Heart left ventricle (tissue), 16 donors: ENCODE measurements around the gene HIVEP2. TPM values are rescaled to one million over a fixed set of nuclear protein-coding genes. Genes with fewer than 3 reads are reported as not detected.

Experiments used
- ATAC-seq, 4 donors: fragments of 200-7000 bp; cut with Tn5 transposase; one replicate each; pipeline ENCODE4 v1.9.1; 2020 to 2022; ENCODE audit warnings: moderate library complexity in 4 of 4, mild to moderate bottlenecking in 3 of 4, moderate number of reproducible peaks in 1 of 4
- DNase-seq, 5 donors: peaks; one replicate each; pipeline ENCODE4 v3.0.0-alpha.2; 2020
- H3K27ac ChIP-seq, 12 donors: fragments of 200-600 bp; sonication (generic) in 4 of 12; one replicate each; pipeline versions ENCODE4 v1.5.0 to v1.8.0; 2016 to 2022; ENCODE audit warnings: mild to moderate bottlenecking in 2 of 12
- H3K27me3 ChIP-seq, 9 donors: fragments of 200-600 bp; sonication (generic) in 2 of 9; one replicate each; pipeline versions ENCODE4 v1.5.1 to v1.8.0; 2016 to 2022; ENCODE audit warnings: mild to moderate bottlenecking in 3 of 9
- H3K36me3 ChIP-seq, 9 donors: fragments of 200-600 bp; sonication (generic) in 2 of 9; one replicate each; pipeline versions ENCODE4 v1.5.0 to v1.8.0; 2018 to 2022; ENCODE audit warnings: mild to moderate bottlenecking in 2 of 9
- H3K4me1 ChIP-seq, 12 donors: fragments of 200-600 bp; sonication (generic) in 4 of 12; one replicate each; pipeline versions ENCODE4 v1.5.0 to v1.8.0; 2016 to 2022; ENCODE audit warnings: mild to moderate bottlenecking in 3 of 12
- H3K4me3 ChIP-seq, 12 donors: fragments of 200-600 bp; sonication (generic) in 4 of 12; one replicate each; pipeline versions ENCODE4 v1.5.0 to v1.8.0; 2017 to 2022; ENCODE audit warnings: mild to moderate bottlenecking in 9 of 12, moderate library complexity in 4 of 12
- H3K9me3 ChIP-seq, 12 donors: fragments of 200-600 bp; sonication (generic) in 4 of 12; one replicate each; pipeline versions ENCODE4 v1.5.0 to v1.8.0; 2016 to 2022; ENCODE audit warnings: mild to moderate bottlenecking in 1 of 12
- POLR2A ChIP-seq, 2 donors: fragments of 450-650 bp; IDR thresholded peaks; one replicate each; pipeline ENCODE4 v1.6.1; 2017; ENCODE audit warnings: antibody characterized with exemption in 2 of 2, mild to moderate bottlenecking in 2 of 2, moderate library complexity in 2 of 2
- WGBS, 4 donors: extraction: QIAGEN DNeasy Blood & Tissue Kit in 2 of 4; methylation state at CpG; one replicate each; pipeline versions ENCODE4 v1.1.5 to v1.1.7; 2013 to 2018; 5-methylcytosine and 5-hydroxymethylcytosine counted together
- intact Hi-C, 10 donors: fragments of 100-400 bp; cut with DNase I; formaldehyde crosslinking; loops; one replicate each; pipeline versions ENCODE4 v1.11.1 to v1.14.2; 2022
- long read RNA-seq, 3 donors: library from polyadenylated mRNA; unstranded; transcript quantifications; one replicate each; pipeline ENCODE4 v2.0.0, GENCODE V29; 2020 to 2021
- polyA plus RNA-seq, 2 donors: library from polyadenylated mRNA; stranded (reverse); fragments of 200-250 nt; gene quantifications; one replicate each; pipeline ENCODE4 v1.2.3, GENCODE V29; 2013
- total RNA-seq, 9 donors: library from RNA; depleted of rRNA in 2 of 9; stranded (reverse); fragments of >200 nt in 2 of 9; fragmentation: NEBNext Ultra II Directional in 3 of 9; extraction: Animal tissue kit (Norgen Biotek cat#: 25700) in 3 of 9; gene quantifications; one replicate each; pipeline versions ENCODE4 v1.1.0 to v1.2.4, GENCODE V29; 2016 to 2023
- TF ChIP-seq, protein P1 (sequence below), 12 donors: fragments of 200-600 bp; sonication (generic) in 4 of 12; IDR thresholded peaks; one replicate each; pipeline versions ENCODE4 v1.5.0 to v1.8.0; 2018 to 2022; ENCODE audit warnings: antibody characterized with exemption in 12 of 12, mild to moderate bottlenecking in 5 of 12
- donor health status: ischemic (EF 13 %, LVEDD 7.1; RV severe dilation, severe dysfunction).
- donor health status: healthy with polysubstance abuse.
- donor health status: DM: no; HTN: yes; CAD: no.
- donor health status: DM: no; HTN: no; CAD: no.
- donor health status: ischemic (EF 25% LVEDD 6.9; RV normal size, moderate dysfunction).
- donor health status: ischemic (EF 25% LVEDD 5.7; RV mildly dilated, moderate dysfunction).
- donor health status: healthy.
- donor health status: DM: yes; HTN: yes; CAD: no.
- donor health status: ischemic (EF 35%, LVEDD 5.7; RV mildly dilated, moderate dysfunction).
- donor health status: nonischemic (EF 11% LVEDD 7.7; RV severe dilation, severe dysfunction).
- donor health status: DM: yes; HTN: yes; CAD: no.
- donor health status: PGD.
- donor health status: ischemic (EF 29% LVEDD 5.4; RV normal size, mild dysfunction).
- donor health status: nonischemic (EF 23%, LVEDD 6.1; RV moderate dilation, normal function).

Gene HIVEP2, protein sequence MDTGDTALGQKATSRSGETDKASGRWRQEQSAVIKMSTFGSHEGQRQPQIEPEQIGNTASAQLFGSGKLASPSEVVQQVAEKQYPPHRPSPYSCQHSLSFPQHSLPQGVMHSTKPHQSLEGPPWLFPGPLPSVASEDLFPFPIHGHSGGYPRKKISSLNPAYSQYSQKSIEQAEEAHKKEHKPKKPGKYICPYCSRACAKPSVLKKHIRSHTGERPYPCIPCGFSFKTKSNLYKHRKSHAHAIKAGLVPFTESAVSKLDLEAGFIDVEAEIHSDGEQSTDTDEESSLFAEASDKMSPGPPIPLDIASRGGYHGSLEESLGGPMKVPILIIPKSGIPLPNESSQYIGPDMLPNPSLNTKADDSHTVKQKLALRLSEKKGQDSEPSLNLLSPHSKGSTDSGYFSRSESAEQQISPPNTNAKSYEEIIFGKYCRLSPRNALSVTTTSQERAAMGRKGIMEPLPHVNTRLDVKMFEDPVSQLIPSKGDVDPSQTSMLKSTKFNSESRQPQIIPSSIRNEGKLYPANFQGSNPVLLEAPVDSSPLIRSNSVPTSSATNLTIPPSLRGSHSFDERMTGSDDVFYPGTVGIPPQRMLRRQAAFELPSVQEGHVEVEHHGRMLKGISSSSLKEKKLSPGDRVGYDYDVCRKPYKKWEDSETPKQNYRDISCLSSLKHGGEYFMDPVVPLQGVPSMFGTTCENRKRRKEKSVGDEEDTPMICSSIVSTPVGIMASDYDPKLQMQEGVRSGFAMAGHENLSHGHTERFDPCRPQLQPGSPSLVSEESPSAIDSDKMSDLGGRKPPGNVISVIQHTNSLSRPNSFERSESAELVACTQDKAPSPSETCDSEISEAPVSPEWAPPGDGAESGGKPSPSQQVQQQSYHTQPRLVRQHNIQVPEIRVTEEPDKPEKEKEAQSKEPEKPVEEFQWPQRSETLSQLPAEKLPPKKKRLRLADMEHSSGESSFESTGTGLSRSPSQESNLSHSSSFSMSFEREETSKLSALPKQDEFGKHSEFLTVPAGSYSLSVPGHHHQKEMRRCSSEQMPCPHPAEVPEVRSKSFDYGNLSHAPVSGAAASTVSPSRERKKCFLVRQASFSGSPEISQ (N-terminal part only)
- total RNA-seq (10 to 100 TPM; 11.6 to 31.2 (median 20.6) TPM), polyA plus RNA-seq (1 to 10 TPM; 2.7 to 6.3 TPM)
- long read RNA-seq, donor 1, partial matches to known transcripts = 4 of 5 reads
- long read RNA-seq, donor 1, other reads (novel, unspliced or antisense) = 1 of 5 reads
- long read RNA-seq, donor 2, partial matches to known transcripts = 13 of 20 reads
- long read RNA-seq, donor 2, other reads (novel, unspliced or antisense) = 7 of 20 reads
- long read RNA-seq, donor 3, partial matches to known transcripts = 4 of 7 reads
- long read RNA-seq, donor 3, other reads (novel, unspliced or antisense) = 3 of 7 reads

GRCh38 chr6:142945049-142945445 is at the start of gene HIVEP2:
HIVEP2 (minus strand) TSS chr6:142945176; CDS start chr6:142774738, 170,438 bp downstream.
- DNase-seq (peak; percentile 90 to 93 (median 91)), ATAC-seq (peak; percentile 16 to 57 (median 52))
- Histone ChIP-seq H3K4me1 (peaks cover 0 to 55% (median 17%) of the 10 kb centered on the region in 12 donors), H3K27me3 (no peaks in the 10 kb centered on the region), H3K36me3 (no peaks in the 10 kb centered on the region), H3K27ac (peak within 1 kb of the TSS; percentile 94 to 100 (median 99)), H3K9me3 (no peaks in the 10 kb centered on the region), H3K4me3 (peak within 1 kb of the TSS; percentile 72 to 99 (median 93))
- intact Hi-C loops = loop anchor here (2.0 to 10.0 kb wide), 17 partner anchors 18 to 277 kb away; partner anchors contain the start of gene AIG1 (in 1 of the 10)
- TF ChIP-seq POLR2A (IDR thresholded peaks at IDR 0.05) = no peak
- TF ChIP-seq, protein P1, sequence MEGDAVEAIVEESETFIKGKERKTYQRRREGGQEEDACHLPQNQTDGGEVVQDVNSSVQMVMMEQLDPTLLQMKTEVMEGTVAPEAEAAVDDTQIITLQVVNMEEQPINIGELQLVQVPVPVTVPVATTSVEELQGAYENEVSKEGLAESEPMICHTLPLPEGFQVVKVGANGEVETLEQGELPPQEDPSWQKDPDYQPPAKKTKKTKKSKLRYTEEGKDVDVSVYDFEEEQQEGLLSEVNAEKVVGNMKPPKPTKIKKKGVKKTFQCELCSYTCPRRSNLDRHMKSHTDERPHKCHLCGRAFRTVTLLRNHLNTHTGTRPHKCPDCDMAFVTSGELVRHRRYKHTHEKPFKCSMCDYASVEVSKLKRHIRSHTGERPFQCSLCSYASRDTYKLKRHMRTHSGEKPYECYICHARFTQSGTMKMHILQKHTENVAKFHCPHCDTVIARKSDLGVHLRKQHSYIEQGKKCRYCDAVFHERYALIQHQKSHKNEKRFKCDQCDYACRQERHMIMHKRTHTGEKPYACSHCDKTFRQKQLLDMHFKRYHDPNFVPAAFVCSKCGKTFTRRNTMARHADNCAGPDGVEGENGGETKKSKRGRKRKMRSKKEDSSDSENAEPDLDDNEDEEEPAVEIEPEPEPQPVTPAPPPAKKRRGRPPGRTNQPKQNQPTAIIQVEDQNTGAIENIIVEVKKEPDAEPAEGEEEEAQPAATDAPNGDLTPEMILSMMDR (IDR thresholded peaks at IDR 0.05) = no peak
- 0 to 10% (median 1%) methylated on average over 2 to 50 of the region's 50 CpGs for WGBS, 4 donors

- Histone ChIP-seq H3K4me1 (no peaks in the 10 kb centered on the region), H3K27me3 (no peaks in the 10 kb centered on the region), H3K9me3 (peaks cover 0 to 5% (median 0%) of the 10 kb centered on the region in 12 donors), H3K27ac (no peak overlapping the region), H3K36me3 (no peaks in the 10 kb centered on the region), H3K4me3 (no peak overlapping the region)
- intact Hi-C loops = no loop called here
- no peak for DNase-seq
- no peak for ATAC-seq
- TF ChIP-seq, protein P1 (IDR thresholded peaks at IDR 0.05) = no peak
- TF ChIP-seq POLR2A (IDR thresholded peaks at IDR 0.05) = no peak
- WGBS, 4 donors = 94 to 95% (median 95%) methylated on average over 6 to 7 of the region's 7 CpGs
These were observed 49.0 kb upstream of the HIVEP2 start for GRCh38 chr6:142993977-142994376.

GRCh38 chr6:142987490-142987889 is 42.5 kb upstream of the HIVEP2 start:
- DNase-seq = no peak
- peaks cover 0 to 3% (median 0%) of the 10 kb centered on the region in 12 donors for H3K9me3 ChIP-seq
- H3K27me3 ChIP-seq = no peaks in the 10 kb centered on the region
- no peak for ATAC-seq
- no peaks in the 10 kb centered on the region for H3K4me1 ChIP-seq
- no peaks in the 10 kb centered on the region for H3K36me3 ChIP-seq
- TF ChIP-seq, protein P1 (IDR thresholded peaks at IDR 0.05) = no peak
- no peak for TF ChIP-seq POLR2A (IDR thresholded peaks at IDR 0.05)
- no peak overlapping the region for H3K4me3 ChIP-seq
- no peak overlapping the region for H3K27ac ChIP-seq
- intact Hi-C loops = no loop called here
